ENCODE data around the gene SNORC.

SNORC gene

GRCh38 chr2:232870018-232870765 lies at the start of gene SNORC:
Gene SNORC (plus strand): TSS chr2:232870264. CDS start chr2:232870342, 78 bp downstream.
- TF ChIP-seq ZFX (IDR thresholded peaks at IDR 0.05) = no peak
- TF ChIP-seq, protein P1, sequence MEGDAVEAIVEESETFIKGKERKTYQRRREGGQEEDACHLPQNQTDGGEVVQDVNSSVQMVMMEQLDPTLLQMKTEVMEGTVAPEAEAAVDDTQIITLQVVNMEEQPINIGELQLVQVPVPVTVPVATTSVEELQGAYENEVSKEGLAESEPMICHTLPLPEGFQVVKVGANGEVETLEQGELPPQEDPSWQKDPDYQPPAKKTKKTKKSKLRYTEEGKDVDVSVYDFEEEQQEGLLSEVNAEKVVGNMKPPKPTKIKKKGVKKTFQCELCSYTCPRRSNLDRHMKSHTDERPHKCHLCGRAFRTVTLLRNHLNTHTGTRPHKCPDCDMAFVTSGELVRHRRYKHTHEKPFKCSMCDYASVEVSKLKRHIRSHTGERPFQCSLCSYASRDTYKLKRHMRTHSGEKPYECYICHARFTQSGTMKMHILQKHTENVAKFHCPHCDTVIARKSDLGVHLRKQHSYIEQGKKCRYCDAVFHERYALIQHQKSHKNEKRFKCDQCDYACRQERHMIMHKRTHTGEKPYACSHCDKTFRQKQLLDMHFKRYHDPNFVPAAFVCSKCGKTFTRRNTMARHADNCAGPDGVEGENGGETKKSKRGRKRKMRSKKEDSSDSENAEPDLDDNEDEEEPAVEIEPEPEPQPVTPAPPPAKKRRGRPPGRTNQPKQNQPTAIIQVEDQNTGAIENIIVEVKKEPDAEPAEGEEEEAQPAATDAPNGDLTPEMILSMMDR (conservative IDR thresholded peaks at IDR 0.05) = no peak
- H3K27ac ChIP-seq = no peak within 1 kb of the TSS

DNA sequence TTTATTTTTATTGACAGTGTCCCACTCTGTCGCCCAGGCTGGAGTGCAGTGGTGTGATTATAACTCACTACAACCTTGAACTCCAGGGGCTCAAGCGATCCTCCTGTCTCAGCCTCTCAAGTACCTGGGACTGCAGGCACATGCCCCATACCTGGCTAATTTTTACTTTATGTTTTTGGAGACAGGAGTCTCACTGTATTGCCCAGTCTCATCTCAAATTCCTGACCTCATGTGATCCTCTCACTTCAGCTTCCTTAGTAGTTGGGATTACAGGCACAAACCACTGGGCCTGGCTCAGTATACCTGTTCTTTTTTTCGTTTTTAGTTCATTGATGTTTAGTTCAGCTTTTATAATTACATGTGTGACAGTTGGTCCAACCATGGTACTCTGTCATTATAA lies 40.1 kb upstream of the SNORC start:
- H3K27ac ChIP-seq = no peak overlapping the region
- no peak for TF ChIP-seq ZFX (IDR thresholded peaks at IDR 0.05)
- TF ChIP-seq, protein P1 (conservative IDR thresholded peaks at IDR 0.05) = no peak

DNA sequence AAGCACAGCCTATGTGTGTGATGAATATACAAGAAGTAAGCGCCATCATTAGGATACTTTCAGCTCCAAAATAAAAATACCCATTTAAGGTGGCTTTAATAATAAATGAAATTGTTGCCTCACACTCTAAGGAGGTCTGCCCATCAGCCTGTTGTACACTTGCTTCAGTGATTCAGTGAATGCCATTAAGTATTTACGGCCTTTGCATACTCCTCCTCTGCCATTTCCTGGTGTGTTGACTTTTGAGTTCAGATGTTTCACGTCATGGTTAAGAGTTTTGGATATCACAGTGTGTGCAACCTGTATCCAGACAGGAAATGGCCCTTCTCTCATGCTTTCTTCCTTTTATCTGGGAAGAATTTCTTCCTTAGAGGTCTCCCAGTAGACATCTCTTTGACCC lies 38.6 kb upstream of the SNORC start:
- no peak for TF ChIP-seq ZFX (IDR thresholded peaks at IDR 0.05)
- TF ChIP-seq, protein P1 (conservative IDR thresholded peaks at IDR 0.05) = no peak
- H3K27ac ChIP-seq = no peak overlapping the region

DNA sequence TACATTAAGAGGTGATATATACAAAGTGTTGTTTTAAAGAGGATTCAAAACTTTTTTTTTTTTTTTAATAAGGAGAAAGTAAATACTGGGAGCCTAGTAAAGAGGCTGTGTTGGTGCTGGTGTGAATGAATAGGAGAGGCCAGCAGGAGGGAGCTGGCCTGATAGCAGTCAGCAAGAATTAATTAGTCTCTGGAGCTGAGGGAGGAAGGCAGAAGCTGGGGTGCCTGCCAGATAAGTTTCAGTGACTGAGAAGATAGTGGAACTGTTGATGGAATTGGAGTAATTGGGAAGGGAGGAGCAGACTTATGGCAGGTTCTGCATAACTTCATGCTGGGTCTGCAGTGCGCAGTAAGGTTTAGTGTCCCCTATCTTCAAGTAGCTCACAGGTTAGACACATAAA lies 36.2 kb upstream of the SNORC start:
- TF ChIP-seq ZFX (IDR thresholded peaks at IDR 0.05) = no peak
- TF ChIP-seq, protein P1 (conservative IDR thresholded peaks at IDR 0.05) = no peak
- no peak overlapping the region for H3K27ac ChIP-seq

- TF ChIP-seq ZFX (IDR thresholded peaks at IDR 0.05) = no peak
- TF ChIP-seq, protein P1 (conservative IDR thresholded peaks at IDR 0.05) = no peak
- no peak overlapping the region for H3K27ac ChIP-seq
Measured at GRCh38 chr2:232835687-232836208, 34.3 kb upstream of the SNORC start.

DNA sequence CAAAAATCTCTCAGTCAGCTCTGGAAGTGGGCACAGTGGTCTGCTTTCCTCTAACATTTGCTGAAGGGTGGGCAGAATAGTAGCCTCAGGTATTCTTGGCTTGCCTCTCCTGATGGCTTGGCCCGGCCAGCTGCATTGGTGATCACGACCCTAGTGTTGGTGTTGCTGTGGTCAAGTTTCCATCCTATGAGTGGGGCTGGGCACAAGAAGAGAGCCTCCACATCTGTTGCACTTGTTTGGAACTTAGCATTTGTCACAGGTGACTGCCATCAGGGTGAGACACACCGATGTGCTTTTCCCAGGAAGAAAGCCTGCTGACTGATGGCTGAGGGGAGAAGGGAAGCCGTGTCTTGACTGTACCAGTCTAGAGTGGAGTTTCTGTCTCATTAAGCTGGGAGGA lies 33.1 kb upstream of the SNORC start:
- TF ChIP-seq ZFX (IDR thresholded peaks at IDR 0.05) = no peak
- TF ChIP-seq, protein P1 (conservative IDR thresholded peaks at IDR 0.05) = no peak
- no peak overlapping the region for H3K27ac ChIP-seq

DNA sequence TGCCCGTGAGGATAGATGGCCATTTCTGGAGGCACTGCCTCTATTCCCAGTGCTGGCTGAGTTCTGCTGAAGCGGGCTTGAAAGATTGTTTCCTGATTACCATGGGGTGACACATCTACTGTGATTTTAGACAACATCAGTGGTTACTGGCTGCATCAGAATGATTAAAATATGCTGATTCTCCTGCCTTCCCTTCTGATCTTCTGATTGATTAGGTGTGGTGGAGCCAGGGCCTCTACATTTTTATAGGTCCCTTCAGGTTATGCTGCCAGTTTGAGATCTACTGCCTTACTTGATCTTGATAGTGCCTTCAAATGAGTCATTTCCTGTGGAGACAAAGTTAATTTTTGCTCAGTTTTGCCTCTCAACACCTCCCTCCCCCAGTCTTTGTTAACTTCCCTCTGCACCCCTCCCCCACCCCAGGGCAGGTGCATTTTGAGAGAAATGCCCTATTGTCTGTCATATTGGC lies 31.6 kb upstream of the SNORC start:
- TF ChIP-seq ZFX (IDR thresholded peaks at IDR 0.05) = no peak
- TF ChIP-seq, protein P1 (conservative IDR thresholded peaks at IDR 0.05) = no peak
- H3K27ac ChIP-seq = no peak overlapping the region
